Measurements from ENCODE around the gene RPS16. TPM values are rescaled to one million over a fixed set of nuclear protein-coding genes. Genes with fewer than 3 reads are reported as not detected.
A peak's percentile ranks its signal among the peaks of the same experiment; 100 is the strongest.

The RPS16 gene
- total RNA-seq, 1 donor from 2014 or later = 1,065 TPM

- Mint-ChIP-seq H3K4me1 (ENCODE audit: low read depth) (peaks cover 62% of the 10 kb centered on the region), H3K27me3 (ENCODE audit: low read depth) (no peaks in the 10 kb centered on the region), H3K36me3 (ENCODE audit: low read depth) (peaks cover 18% of the 10 kb centered on the region), H3K4me3 (ENCODE audit: unreplicated experiment) (no peak overlapping the region), H3K9me3 (ENCODE audit: low read depth) (peaks cover 3% of the 10 kb centered on the region), H3K27ac (ENCODE audit: unreplicated experiment) (peak overlapping the region; percentile 90)
- no peak for TF ChIP-seq CTCF (IDR thresholded peaks at IDR 0.05)
- no peak for DNase-seq (ENCODE audit: low spot score)
Observed at GRCh38 chr19:39430675-39431593, 4.8 kb downstream of the RPS16 start.

- Mint-ChIP-seq H3K9me3 (ENCODE audit: low read depth) (peaks cover 3% of the 10 kb centered on the region), H3K27me3 (ENCODE audit: low read depth) (no peaks in the 10 kb centered on the region), H3K27ac (ENCODE audit: unreplicated experiment) (peak overlapping the region; percentile 92), H3K36me3 (ENCODE audit: low read depth) (peaks cover 29% of the 10 kb centered on the region), H3K4me3 (ENCODE audit: unreplicated experiment) (peak overlapping the region; percentile 19), H3K4me1 (ENCODE audit: low read depth) (peaks cover 56% of the 10 kb centered on the region)
- DNase-seq (ENCODE audit: low spot score) = no peak
- TF ChIP-seq CTCF (IDR thresholded peaks at IDR 0.05) = peak; percentile 38
Observed at GRCh38 chr19:39428283-39429112, 7.3 kb downstream of the RPS16 start.

- Mint-ChIP-seq H3K4me3 (ENCODE audit: unreplicated experiment) (no peak overlapping the region), H3K36me3 (ENCODE audit: low read depth) (peaks cover 26% of the 10 kb centered on the region), H3K9me3 (ENCODE audit: low read depth) (peaks cover 3% of the 10 kb centered on the region), H3K27ac (ENCODE audit: unreplicated experiment) (peak overlapping the region; percentile 92), H3K27me3 (ENCODE audit: low read depth) (no peaks in the 10 kb centered on the region), H3K4me1 (ENCODE audit: low read depth) (peaks cover 56% of the 10 kb centered on the region)
- no peak for TF ChIP-seq CTCF (IDR thresholded peaks at IDR 0.05)
- DNase-seq (ENCODE audit: low spot score) = no peak
Observed at GRCh38 chr19:39427707-39428106, 8.0 kb downstream of the RPS16 start.

DNA sequence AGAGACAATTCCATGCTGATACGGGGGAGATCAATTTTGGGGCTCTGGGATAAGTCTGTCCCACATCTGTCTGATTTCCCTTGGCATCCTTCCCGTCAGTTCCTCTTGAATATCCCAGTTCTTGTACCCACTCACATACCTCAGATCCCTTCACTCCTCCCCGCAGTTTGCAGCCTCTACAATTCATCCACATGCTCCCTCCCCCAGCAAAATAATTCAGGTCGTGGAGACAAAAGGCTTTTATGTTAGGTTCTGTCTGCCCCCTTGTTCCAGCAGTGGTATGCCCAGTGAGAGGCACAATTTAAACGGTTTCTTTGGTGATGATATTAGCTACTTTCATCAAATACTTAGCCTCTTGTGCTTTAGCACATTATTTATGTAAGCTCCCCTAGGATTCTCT, 9.6 kb downstream of the RPS16 start:
- H3K27ac Mint-ChIP-seq (ENCODE audit: unreplicated experiment) = peak overlapping the region; percentile 72
- peaks cover 55% of the 10 kb centered on the region for H3K4me1 Mint-ChIP-seq (ENCODE audit: low read depth)
- DNase-seq (ENCODE audit: low spot score) = no peak
- peaks cover 3% of the 10 kb centered on the region for H3K9me3 Mint-ChIP-seq (ENCODE audit: low read depth)
- H3K4me3 Mint-ChIP-seq (ENCODE audit: unreplicated experiment) = no peak overlapping the region
- no peak for TF ChIP-seq CTCF (IDR thresholded peaks at IDR 0.05)
- H3K36me3 Mint-ChIP-seq (ENCODE audit: low read depth) = peaks cover 26% of the 10 kb centered on the region
- H3K27me3 Mint-ChIP-seq (ENCODE audit: low read depth) = no peaks in the 10 kb centered on the region

GRCh38 chr19:39425744-39426143, 10.0 kb downstream of the RPS16 start:
- Mint-ChIP-seq H3K27me3 (ENCODE audit: low read depth) (no peaks in the 10 kb centered on the region), H3K36me3 (ENCODE audit: low read depth) (peaks cover 26% of the 10 kb centered on the region), H3K27ac (ENCODE audit: unreplicated experiment) (peak overlapping the region; percentile 72), H3K9me3 (ENCODE audit: low read depth) (peaks cover 3% of the 10 kb centered on the region), H3K4me3 (ENCODE audit: unreplicated experiment) (no peak overlapping the region), H3K4me1 (ENCODE audit: low read depth) (peaks cover 50% of the 10 kb centered on the region)
- no peak for TF ChIP-seq CTCF (IDR thresholded peaks at IDR 0.05)
- no peak for DNase-seq (ENCODE audit: low spot score)

Data from chondrocyte (in vitro differentiated cells).